Stimulated activated CD4-positive, alpha-beta T cell treated with anti-CD3 and anti-CD28 coated beads, Interleukin-1b, Interleukin-23, amount 100 ng/mL, for 48 hours (primary cell): Measurements from ENCODE around the gene DOC2B.
"Not testable (repeated sequence)": the region's sequence is repeated elsewhere in the genome, so short reads cannot be mapped to it uniquely, and the experiment has no call there.

Experiments
- DNase-seq: peaks from one replicate; pipeline ENCODE4 v3.0.0-alpha.2; 2020

DOC2B gene

GRCh38 chr17:142876-143784 is 38.3 kb downstream of the DOC2B start:
- no peak for DNase-seq

- peak; percentile 77 for DNase-seq
Measured at GRCh38 chr17:142102-142661, 39.3 kb downstream of the DOC2B start.

DNA sequence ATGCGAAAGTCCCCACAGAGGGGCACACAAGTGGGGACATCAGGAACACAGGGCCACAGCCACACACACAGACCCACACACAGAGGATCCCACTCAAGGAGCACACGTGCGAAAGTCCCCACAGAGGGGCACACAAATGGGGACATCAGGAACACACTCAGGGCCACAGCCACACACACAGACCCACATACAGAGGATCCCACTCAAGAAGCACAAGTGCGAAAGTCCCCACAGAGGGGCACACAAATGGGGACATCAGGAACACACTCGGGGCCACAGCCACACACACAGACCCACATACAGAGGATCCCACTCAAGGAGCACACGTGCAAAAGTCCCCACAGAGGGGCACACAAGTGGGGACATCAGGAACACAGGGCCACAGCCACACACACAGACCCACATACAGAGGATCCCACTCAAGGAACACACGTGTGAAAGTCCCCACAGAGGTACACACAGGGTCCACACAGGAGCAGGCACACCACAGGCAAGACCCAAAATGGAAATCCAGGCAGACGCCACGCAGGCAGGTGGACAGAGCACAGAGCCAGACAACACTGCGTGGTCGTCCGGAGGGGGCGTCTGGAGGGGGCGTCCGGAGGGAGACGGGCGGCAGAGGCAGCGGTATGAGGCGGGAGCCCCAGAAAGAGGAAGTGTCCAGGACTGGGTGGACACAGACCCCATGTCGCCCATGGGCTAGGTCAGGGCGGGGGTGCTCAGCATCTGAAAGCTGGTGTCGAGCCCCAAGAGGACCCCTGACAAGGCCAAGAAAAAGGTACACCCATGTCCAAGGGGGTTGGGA is 41.8 kb downstream of the DOC2B start:
- DNase-seq = not testable (repeated sequence)

DNA sequence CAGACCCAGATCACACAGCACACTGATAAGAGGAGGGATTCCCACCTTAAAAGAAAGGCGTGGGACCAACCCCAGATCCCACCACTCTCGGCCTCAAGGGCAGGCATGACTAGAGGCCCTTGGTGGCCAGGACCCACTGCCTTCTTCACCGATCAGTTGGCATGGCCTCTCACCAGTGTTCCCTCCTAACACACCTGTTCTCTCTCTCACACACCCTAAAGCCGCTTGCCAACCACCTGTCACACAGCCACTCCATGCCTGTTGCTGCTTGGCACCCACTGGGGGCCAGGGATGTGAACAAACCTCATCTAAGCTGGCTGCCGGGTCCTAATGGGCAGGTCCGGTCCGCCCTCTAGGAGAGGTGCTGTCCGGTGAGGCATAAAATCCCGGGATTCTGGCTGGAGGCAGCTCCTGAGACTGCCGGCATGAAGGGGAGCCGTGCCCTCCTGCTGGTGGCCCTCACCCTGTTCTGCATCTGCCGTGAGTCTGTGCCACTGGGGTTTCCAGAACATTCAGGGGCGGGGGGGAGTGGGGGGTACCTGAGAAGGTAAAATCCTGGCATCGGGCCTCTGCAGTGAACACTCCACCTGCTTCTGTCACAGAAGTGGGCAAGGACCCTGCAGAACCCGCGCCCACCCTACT is 44.2 kb downstream of the DOC2B start, which contains the start of gene SCGB1C2:
TSS of gene SCGB1C2 (plus strand) at position 404 of the 642 bp plus-strand sequence. CDS start at position 426, 22 bp downstream.
- DNase-seq = not testable (repeated sequence)

DNA sequence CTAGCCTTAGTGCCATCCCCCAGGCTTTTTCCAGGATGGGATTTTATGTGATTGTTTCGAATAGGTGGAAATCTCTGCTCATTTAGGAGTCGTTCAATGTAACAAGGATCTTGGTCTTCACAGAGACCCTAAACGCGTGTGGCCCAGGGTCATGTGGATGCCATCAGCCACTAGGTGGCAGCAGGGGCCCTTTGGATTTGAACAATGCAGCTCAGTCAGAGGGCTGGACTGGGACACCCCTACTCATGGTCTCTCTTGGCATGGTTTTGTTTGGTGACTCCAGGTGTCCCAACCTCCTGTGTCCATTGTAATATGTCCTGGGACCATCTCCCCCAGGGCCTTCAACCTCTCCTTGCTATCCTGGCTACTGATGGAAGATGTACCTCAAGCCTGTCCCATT is 44.9 kb downstream of the DOC2B start:
- DNase-seq = peak; percentile 78

DNA sequence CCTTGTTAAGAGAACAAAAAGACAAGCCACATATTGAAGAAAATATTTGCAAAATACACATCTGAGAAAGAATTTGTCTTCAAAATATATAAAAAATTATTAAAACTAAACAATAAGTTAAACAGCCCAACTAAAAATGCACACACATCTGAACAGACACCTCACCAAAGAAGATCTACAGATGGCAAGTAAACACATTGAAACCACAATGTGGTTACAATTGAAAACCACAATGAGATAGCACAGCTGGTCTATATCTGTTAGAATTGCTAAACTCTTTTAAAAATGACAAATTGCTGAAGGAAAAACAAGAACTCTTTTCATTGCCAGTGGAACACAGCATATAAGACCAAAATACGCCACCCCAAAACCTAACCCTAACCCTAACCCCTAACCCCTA is 45.6 kb downstream of the DOC2B start:
- DNase-seq = not testable (repeated sequence)

- DNase-seq = not testable (repeated sequence)
Measured at GRCh38 chr17:135022-135421, 46.4 kb downstream of the DOC2B start.

DNA sequence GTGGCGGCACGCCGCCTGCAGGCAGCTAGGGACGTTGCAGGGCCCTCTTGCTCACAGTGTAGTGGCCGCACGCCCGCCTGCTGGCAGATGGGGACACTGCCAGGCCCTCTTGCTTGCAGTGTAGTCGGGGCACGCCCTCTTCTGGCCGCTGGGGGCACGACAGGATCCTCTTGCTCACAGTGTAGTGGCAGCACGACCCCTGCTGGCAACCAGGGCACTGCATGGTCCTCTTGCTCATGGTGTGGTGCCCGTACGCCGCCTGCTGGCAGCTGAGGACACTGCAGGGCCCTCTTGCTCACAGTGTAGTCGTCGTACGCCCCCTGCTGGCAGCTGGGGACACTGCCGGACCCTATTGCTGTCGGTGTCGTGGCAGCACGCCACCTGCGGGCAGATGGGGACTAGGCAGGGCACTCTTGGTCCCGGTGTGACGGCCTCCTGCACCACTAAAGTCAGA is 47.1 kb downstream of the DOC2B start:
- peak; percentile 71 for DNase-seq

DNA sequence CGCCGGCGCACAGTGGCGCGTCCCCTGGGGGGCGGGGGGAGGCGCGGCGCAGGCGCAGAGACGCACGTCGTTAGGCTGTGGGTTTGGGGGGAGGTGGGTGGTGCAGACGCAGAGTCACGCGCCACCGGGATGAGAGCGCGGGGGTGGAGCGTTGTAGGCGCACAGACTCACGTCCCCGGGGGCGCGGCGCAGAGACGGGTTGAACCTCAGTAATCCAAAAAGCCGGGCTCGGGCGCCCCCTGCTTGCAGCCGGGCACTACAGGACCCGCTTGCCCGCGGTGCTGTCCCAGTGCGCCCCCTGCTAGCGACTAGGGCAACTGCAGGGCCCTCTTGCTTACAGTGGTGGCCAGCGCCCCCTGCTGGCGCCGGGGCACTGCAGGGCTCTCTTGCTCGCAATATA is 47.5 kb downstream of the DOC2B start:
- DNase-seq = not testable (repeated sequence)

DNA sequence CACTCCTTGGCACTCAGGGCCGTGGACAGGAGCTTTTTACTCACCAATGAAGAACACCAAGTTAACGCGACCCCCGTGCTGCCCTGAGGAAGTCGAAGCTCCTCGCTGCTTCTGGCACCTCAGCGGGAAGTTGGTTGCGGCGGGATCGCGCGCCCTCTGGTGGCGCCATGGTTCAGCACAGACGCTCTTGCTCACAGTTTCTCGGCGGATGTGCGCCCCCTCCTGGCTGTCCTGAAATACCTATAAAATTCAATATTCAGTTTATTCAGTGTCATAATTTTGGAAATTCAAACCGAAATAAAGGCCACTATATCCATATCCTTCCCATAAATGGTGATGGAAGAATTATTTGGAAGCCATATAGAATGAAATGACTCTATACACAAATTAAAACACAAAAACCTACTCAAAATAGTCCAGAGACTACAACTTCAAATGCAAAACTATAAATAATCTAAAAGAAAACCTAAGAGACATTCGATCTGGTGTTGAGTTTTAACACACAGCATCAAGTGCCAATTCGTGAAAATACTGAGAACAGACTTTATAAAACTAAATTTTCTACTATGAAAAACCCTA is 63.0 kb downstream of the DOC2B start:
- DNase-seq = not testable (repeated sequence)

- DNase-seq = not testable (repeated sequence)
Measured at GRCh38 chr17:113111-113510, 68.3 kb downstream of the DOC2B start.
